Ishikawa (cell line): Measurements from ENCODE around the gene QSOX2.

Experiments used
- CEBPB ChIP-seq: IDR thresholded peaks from 2 replicates; pipeline ENCODE4 v1.6.1; 2012
- CREB1 ChIP-seq: IDR thresholded peaks from 2 replicates; pipeline ENCODE4 v1.6.1; 2012; ENCODE audit warnings: low read depth
- EGR1 ChIP-seq: IDR thresholded peaks from 2 replicates; pipeline ENCODE4 v1.6.1; 2012
- EP300 ChIP-seq: IDR thresholded peaks from 2 replicates; pipeline ENCODE4 v1.6.1; 2012; ENCODE audit warnings: borderline replicate concordance
- FOXM1 ChIP-seq: IDR thresholded peaks from 2 replicates; pipeline ENCODE4 v1.6.1; 2012; ENCODE audit warnings: low read depth, borderline replicate concordance
- NFIC ChIP-seq: IDR thresholded peaks from 2 replicates; pipeline ENCODE4 v1.6.1; 2012
- RAD21 ChIP-seq: IDR thresholded peaks from 2 replicates; pipeline ENCODE4 v1.6.1; 2012; ENCODE audit warnings: low read depth
- TEAD4 ChIP-seq: IDR thresholded peaks from 2 replicates; pipeline ENCODE4 v1.6.1; 2012
- TF ChIP-seq, protein P1 (sequence below): IDR thresholded peaks from 2 replicates; pipeline ENCODE4 v1.6.1; 2012; ENCODE audit warnings: low read depth, mild to moderate bottlenecking
- TF ChIP-seq, protein P2 (sequence below): IDR thresholded peaks from 2 replicates; pipeline ENCODE4 v1.6.1; 2012

DNA sequence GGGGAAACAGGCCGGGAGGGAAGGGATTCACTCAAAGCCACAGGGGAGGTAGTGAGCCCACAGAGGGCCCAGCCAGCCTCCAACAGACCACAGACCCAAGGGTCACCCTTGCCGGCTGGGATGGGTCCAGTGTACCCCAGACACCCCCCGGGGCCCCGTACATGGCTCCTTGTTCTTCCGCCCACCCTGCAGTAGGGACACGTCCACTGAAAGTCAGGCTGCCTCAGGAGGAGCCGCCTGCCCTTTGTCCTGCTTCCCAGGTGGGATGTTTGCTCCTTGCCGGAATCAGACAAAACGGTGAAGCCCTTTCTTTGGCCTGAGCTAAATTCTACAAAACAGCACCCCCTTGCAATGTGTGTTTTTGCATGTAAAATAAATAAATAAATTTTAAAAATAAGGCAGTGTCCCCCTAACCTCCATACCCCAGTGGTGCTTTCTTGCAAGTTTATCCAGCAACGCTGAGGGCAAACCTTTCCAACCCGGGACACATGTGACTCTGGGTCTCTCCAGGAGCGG, 66.5 kb downstream of the QSOX2 start:
- TF ChIP-seq, protein P1, sequence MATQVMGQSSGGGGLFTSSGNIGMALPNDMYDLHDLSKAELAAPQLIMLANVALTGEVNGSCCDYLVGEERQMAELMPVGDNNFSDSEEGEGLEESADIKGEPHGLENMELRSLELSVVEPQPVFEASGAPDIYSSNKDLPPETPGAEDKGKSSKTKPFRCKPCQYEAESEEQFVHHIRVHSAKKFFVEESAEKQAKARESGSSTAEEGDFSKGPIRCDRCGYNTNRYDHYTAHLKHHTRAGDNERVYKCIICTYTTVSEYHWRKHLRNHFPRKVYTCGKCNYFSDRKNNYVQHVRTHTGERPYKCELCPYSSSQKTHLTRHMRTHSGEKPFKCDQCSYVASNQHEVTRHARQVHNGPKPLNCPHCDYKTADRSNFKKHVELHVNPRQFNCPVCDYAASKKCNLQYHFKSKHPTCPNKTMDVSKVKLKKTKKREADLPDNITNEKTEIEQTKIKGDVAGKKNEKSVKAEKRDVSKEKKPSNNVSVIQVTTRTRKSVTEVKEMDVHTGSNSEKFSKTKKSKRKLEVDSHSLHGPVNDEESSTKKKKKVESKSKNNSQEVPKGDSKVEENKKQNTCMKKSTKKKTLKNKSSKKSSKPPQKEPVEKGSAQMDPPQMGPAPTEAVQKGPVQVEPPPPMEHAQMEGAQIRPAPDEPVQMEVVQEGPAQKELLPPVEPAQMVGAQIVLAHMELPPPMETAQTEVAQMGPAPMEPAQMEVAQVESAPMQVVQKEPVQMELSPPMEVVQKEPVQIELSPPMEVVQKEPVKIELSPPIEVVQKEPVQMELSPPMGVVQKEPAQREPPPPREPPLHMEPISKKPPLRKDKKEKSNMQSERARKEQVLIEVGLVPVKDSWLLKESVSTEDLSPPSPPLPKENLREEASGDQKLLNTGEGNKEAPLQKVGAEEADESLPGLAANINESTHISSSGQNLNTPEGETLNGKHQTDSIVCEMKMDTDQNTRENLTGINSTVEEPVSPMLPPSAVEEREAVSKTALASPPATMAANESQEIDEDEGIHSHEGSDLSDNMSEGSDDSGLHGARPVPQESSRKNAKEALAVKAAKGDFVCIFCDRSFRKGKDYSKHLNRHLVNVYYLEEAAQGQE, result no peak
- no peak for TF ChIP-seq FOXM1
- TF ChIP-seq CEBPB, result no peak
- TF ChIP-seq CREB1, result no peak
- TF ChIP-seq TEAD4, result no peak
- no peak for TF ChIP-seq RAD21
- no peak for TF ChIP-seq EP300
- TF ChIP-seq NFIC, result no peak
- TF ChIP-seq EGR1, result no peak
- TF ChIP-seq, protein P2, sequence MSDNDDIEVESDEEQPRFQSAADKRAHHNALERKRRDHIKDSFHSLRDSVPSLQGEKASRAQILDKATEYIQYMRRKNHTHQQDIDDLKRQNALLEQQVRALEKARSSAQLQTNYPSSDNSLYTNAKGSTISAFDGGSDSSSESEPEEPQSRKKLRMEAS, result no peak
